K562 (cell line): Measurements from ENCODE around the gene SLC52A1. TPM values are rescaled to one million over a fixed set of nuclear protein-coding genes. Genes with fewer than 3 reads are reported as not detected.

Experiments used
- ATAC-seq: fragments of 200-7000 bp; cut with Tn5 transposase; 3 replicates; pipeline ENCODE4 v1.9.1; 2020; ENCODE audit warnings: moderate library complexity
- BruUV-seq: library from RNA; stranded (reverse); fragments of 400-500 nt; replicated peaks from 2 replicates; lab custom pipeline; 2021; lab: Mats Ljungman, UMichigan
- CTCF ChIA-PET: fragments of 300-600 bp; formaldehyde crosslinking; extraction: SDS; loops from one replicate; lab custom pipeline; 2021; ENCODE audit warnings: low intra/inter-chr PET ratio; lab: Yijun Ruan, JAX
- POLR2A ChIA-PET: fragments of 300-600, 350-650 bp; sonication (Branson Sonifier 250); formaldehyde crosslinking; extraction: SDS; loops from one replicate; lab custom pipeline; 2021; ENCODE audit warnings: antibody characterized with exemption, inconsistent platforms; lab: Yijun Ruan, JAX
- DNase-seq, 4 experiments: peaks; one replicate each; pipeline versions ENCODE4 v3.0.0 to v3.0.0-alpha.2; 2011 to 2018; ENCODE audit warnings: low spot score in 3 of 4, mixed read lengths in 3 of 4; ENCODE audit errors: extremely low read depth in 1 of 4
- FAIRE-seq: peaks from 2 replicates; lab custom pipeline; 2011; peaks lifted over from hg19 to GRCh38; lab: Jason Lieb, UNC
- H2AFZ ChIP-seq: 2 replicates; pipeline ENCODE4 v1.6.0; 2011; ENCODE audit warnings: low read depth, low read length, control low read depth, inconsistent platforms
- H3K27ac ChIP-seq: fragments of 200-600 bp; 3 replicates; pipeline ENCODE4 v1.8.0; 2011; ENCODE audit warnings: low read depth, mild to moderate bottlenecking, control low read depth, inconsistent platforms, low read length, moderate library complexity, mixed read lengths; ENCODE audit errors: extremely low read depth
- H3K27me3 ChIP-seq, 2 experiments: fragments of 300-600 bp in 1 of 2; 2 replicates in 1 of 2; 3 replicates in 1 of 2; pipeline versions ENCODE4 v1.6.0 to v1.8.0; 2011; ENCODE audit warnings: inconsistent platforms in 2 of 2, low read length in 2 of 2, mild to moderate bottlenecking in 1 of 2, mixed read lengths in 1 of 2, moderate library complexity in 1 of 2; ENCODE audit not compliant: control insufficient read depth in 2 of 2, insufficient read depth in 2 of 2
- H3K36me3 ChIP-seq: fragments of 300-600 bp; 3 replicates; pipeline ENCODE4 v1.8.0; 2011; ENCODE audit warnings: mild to moderate bottlenecking, low read length, inconsistent platforms; ENCODE audit not compliant: control insufficient read depth, insufficient read depth
- H3K4me1 ChIP-seq, 2 experiments: fragments of 200-600 bp in 1 of 2; replicated peaks in 1 of 2; 2 replicates in 1 of 2; 3 replicates in 1 of 2; pipeline versions ENCODE4 v1.5.1 to v1.8.0; 2011; ENCODE audit warnings: inconsistent platforms in 2 of 2, low read length in 2 of 2, mild to moderate bottlenecking in 1 of 2, mixed read lengths in 1 of 2, moderate library complexity in 1 of 2; ENCODE audit not compliant: control insufficient read depth in 2 of 2, insufficient read depth in 2 of 2
- H3K4me2 ChIP-seq: 2 replicates; pipeline ENCODE4 v1.6.1; 2011; ENCODE audit warnings: low read length, control low read depth, inconsistent platforms, mixed read lengths; ENCODE audit not compliant: insufficient read depth
- H3K4me3 ChIP-seq: fragments of 200-600 bp; sonication (generic), shearing (Covaris generic); 2 replicates; pipeline ENCODE4 v1.5.1; 2016; ENCODE audit warnings: control low read depth, inconsistent platforms
- H3K79me2 ChIP-seq: fragments of 200-600 bp; 3 replicates; pipeline ENCODE4 v1.8.0; 2011; ENCODE audit warnings: low read length, inconsistent platforms; ENCODE audit not compliant: control insufficient read depth, insufficient read depth
- H3K9ac ChIP-seq, 2 experiments: 2 replicates each; pipeline versions ENCODE4 v1.6.0 to v1.6.1; 2011; ENCODE audit warnings: low read depth in 2 of 2, low read length in 2 of 2, control low read depth in 1 of 2, inconsistent platforms in 1 of 2, mild to moderate bottlenecking in 1 of 2, mixed read lengths in 1 of 2; ENCODE audit not compliant: insufficient read depth in 1 of 2
- H3K9me1 ChIP-seq: one replicate; pipeline ENCODE4 v1.6.0; 2011; ENCODE audit warnings: inconsistent platforms, mild to moderate bottlenecking, low read length, moderate library complexity; ENCODE audit not compliant: control insufficient read depth, insufficient read depth
- H3K9me3 ChIP-seq: replicated peaks from 2 replicates; pipeline ENCODE4 v1.5.1; 2011; ENCODE audit warnings: low read depth, low read length, inconsistent platforms; ENCODE audit not compliant: control insufficient read depth, insufficient read depth
- H4K20me1 ChIP-seq: replicated peaks from 2 replicates; pipeline ENCODE4 v1.6.1; 2011; ENCODE audit warnings: low read length, inconsistent platforms, mixed read lengths; ENCODE audit not compliant: control insufficient read depth, insufficient read depth
- ARHGAP35 ChIP-seq: fragments of 450-650 bp; IDR thresholded peaks from 2 replicates; pipeline ENCODE4 v1.6.1; 2018; ENCODE audit not compliant: partially characterized antibody
- BDP1 ChIP-seq: IDR thresholded peaks from 3 replicates; pipeline ENCODE4 v1.6.1; 2011; ENCODE audit not compliant: insufficient read length, insufficient read depth
- CBX5 ChIP-seq: IDR thresholded peaks from 2 replicates; pipeline ENCODE4 v1.6.1; 2014; ENCODE audit warnings: low read depth, borderline replicate concordance
- EP300 ChIP-seq: IDR thresholded peaks from 2 replicates; pipeline ENCODE4 v1.6.1; 2012; ENCODE audit warnings: low read length, improper control_type of control experiment
- FIP1L1 ChIP-seq: fragments of 200-400 bp; formaldehyde crosslinking; IDR thresholded peaks from 2 replicates; pipeline ENCODE4 v1.6.1; 2018; ENCODE audit warnings: mild to moderate bottlenecking, low read depth, low read length; ENCODE audit not compliant: poor library complexity, severe bottlenecking
- GABPB1 ChIP-seq: sonication (generic); formaldehyde crosslinking; IDR thresholded peaks from 2 replicates; pipeline ENCODE4 v1.8.0; 2022; ENCODE audit warnings: mild to moderate bottlenecking, missing genetic modification reagents
- PATZ1 ChIP-seq: fragments of 250-450 bp; sonication (Bioruptor Pico); IDR thresholded peaks from 2 replicates; pipeline ENCODE4 v1.5.0; 2020; ENCODE audit warnings: mild to moderate bottlenecking, borderline replicate concordance
- UBTF ChIP-seq, 2 experiments: IDR thresholded peaks; 2 replicates each; pipeline ENCODE4 v1.6.1; 2012; ENCODE audit warnings: improper control_type of control experiment in 2 of 2, low read depth in 2 of 2, low read length in 2 of 2, borderline replicate concordance in 1 of 2
- ZFP1 ChIP-seq: fragments of 450-650 bp; formaldehyde crosslinking; IDR thresholded peaks from 2 replicates; pipeline ENCODE4 v1.4.0; 2020; ENCODE audit warnings: mild to moderate bottlenecking, mixed read lengths
- ZNF253 ChIP-seq: fragments of 250-450 bp; sonication (Bioruptor Pico); conservative IDR thresholded peaks from 2 replicates; pipeline ENCODE4 v1.6.1; 2021; ENCODE audit warnings: mild to moderate bottlenecking
- ZNF282 ChIP-seq: sonication (generic); formaldehyde crosslinking; IDR thresholded peaks from 2 replicates; pipeline ENCODE4 v1.8.1; 2023; ENCODE audit warnings: missing genetic modification reagents
- WGBS: fragments of 100-300 bp; shearing (Covaris generic); methylation state at CpG from one replicate; pipeline ENCODE4 v1.1.6; 2016; ENCODE audit warnings: low coverage, mixed read lengths; ENCODE audit not compliant: insufficient coverage; ENCODE audit errors: missing lambda C conversion rate; 5-methylcytosine and 5-hydroxymethylcytosine counted together
- in situ Hi-C: fragments of 300-500 bp; cut with MboI; formaldehyde crosslinking; loops from 4 replicates; pipeline ENCODE4 v1.15.0; 2018; ENCODE audit warnings: inconsistent platforms, mixed read lengths
- intact Hi-C: fragments of 100-400 bp; cut with micrococcal nuclease; formaldehyde crosslinking; loops from 2 replicates; pipeline ENCODE4 v1.14.2; 2022
- polyA plus RNA-seq, 8 experiments: library from polyadenylated mRNA; depleted of rRNA in 4 of 8; stranded (reverse) in 5 of 8; unstranded in 3 of 8; fragments of >200 nt; fragmentation: Nextera tagmentation in 2 of 8; fragmentation: Illumina TruSeq in 1 of 8; extraction: Ambion mirVana in 2 of 8; extraction: Trizol in 1 of 8; gene quantifications; 2 replicates each; pipeline versions ENCODE4 v1.2.1 to v1.2.3, GENCODE V29; 2011 to 2014; ENCODE audit warnings: inconsistent platforms in 1 of 8, missing spikeins in 1 of 8
- total RNA-seq, 7 experiments: library from RNA; depleted of rRNA in 6 of 7; stranded (reverse); fragments of >200 nt in 6 of 7; fragmentation: Illumina TruSeq in 2 of 7; extraction: Trizol in 2 of 7; gene quantifications; 2 replicates each; pipeline versions ENCODE4 v1.2.1 to v1.2.3, GENCODE V29; 2011 to 2021; ENCODE audit warnings: low replicate concordance in 1 of 7

SLC52A1 gene
- total and polyA plus RNA-seq, 9 of the 15 experiments (the other 6 are each of a cell fraction or from before 2014, with no cell fraction given): 0.04 TPM; not detected in 8

DNA sequence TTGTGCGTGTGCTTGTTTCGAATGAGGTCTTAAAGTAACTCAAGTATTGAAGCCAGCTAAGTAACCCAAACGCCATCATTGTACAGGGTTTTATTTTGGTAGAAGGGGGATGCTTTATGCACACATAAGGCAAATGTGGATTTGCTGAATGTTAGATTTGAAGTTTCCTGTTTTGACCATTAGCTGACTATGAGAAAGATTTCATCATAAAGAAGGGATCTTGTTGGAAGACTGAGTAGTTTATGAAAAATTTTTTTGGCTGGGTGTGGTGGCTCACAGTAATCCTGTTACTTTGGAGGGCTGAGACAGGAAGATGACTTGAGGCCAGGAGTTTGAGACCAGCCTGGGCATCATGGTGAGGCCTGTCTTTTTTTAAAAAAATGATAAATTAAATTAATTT lies 33.0 kb upstream of the SLC52A1 start:
- Histone ChIP-seq H3K27ac (no peak overlapping the region), H3K79me2 (no peaks in the 10 kb centered on the region), H3K4me1 (no peaks in the 10 kb centered on the region), H3K36me3 (no peaks in the 10 kb centered on the region), H3K4me3 (no peak overlapping the region), H3K9me1 (no peaks in the 10 kb centered on the region), H3K27me3 (peaks cover 0 to 5% of the 10 kb centered on the region in 2 experiments; a peak in 1 of 5 replicates), H3K9ac (no peak overlapping the region)
- intact Hi-C loops (no loop called here), in situ Hi-C loops (loop anchor here (10.0 kb wide), 1 partner anchor 153 kb away; no protein-coding TSS in a partner anchor)
- no peak for DNase-seq
- no TSS peak for BruUV-seq
- CTCF ChIA-PET: no interaction called here
- no peak for ATAC-seq
- TF ChIP-seq CBX5 (no peak), BDP1 (no peak), EP300 (no peak), ZNF253 (CRISPR knock-in tag) (no peak), UBTF (IDR thresholded peaks at IDR 0.05; ENCODE audit: borderline replicate concordance in 1 of 2, low read depth in 2 of 2, low read length in 2 of 2) (no peak), ZNF282 (no peak), PATZ1 (CRISPR knock-in tag) (no peak), FIP1L1 (no peak), ARHGAP35 (no peak), ZFP1 (CRISPR knock-in tag) (no peak), GABPB1 (CRISPR knock-in tag) (no peak)
- TF ChIP-seq, all 486 proteins: peak for 0
- FAIRE-seq: no peak
- no peaks in the 10 kb centered on the region for H4K20me1 ChIP-seq
- POLR2A ChIA-PET: interaction anchor here (1.0 kb wide), 1 partner anchor 45 kb away, joined by 3 read pairs; no protein-coding TSS in a partner anchor
- WGBS: 8% methylated on average over 3 of the region's 3 CpGs
- H3K9me3 ChIP-seq: no peaks in the 10 kb centered on the region
- no peak overlapping the region for H3K4me2 ChIP-seq
- no peak overlapping the region for H2AFZ ChIP-seq
